ENCODE results near the gene ATP2C2.
A peak's percentile ranks its signal among the peaks of the same experiment; 100 is the strongest.

Gene ATP2C2

DNA sequence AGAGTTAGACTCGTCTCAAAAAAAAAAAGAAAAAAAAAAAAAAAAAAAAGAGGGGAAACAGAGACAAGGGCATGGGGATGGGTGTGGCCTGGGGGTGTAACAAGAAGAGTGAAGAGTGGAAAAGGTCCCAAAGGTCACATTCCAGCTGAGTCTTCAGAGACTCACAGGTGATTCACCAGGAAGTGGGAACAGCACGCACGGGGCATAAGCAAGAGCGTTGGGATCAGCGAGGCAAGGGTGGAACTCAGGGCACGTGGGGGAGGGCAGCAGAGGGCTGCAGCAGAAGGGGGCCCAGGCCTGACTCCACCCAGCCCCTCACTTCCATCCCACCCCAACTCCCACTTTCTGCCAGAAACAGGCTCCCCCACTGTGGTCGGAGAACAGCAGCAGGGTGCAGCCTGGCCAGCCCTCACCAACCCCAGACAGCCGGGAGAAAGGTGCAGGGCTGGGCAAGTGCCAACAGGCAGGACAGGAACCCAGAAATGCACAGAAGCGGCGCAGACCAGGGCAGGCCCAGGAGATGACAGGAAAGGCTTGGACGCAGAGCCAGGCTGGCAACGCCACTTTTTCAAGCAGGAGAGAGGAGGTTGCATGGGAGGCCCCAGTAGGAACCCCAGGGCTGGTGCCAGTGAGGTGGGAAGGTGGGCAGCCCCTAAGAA, 132.9 kb downstream of the ATP2C2 start:
- no peak for DNase-seq

GRCh38 chr16:84502075-84502474, 133.7 kb downstream of the ATP2C2 start:
- no peak for DNase-seq

- no peak for DNase-seq
These were observed 134.2 kb downstream of the ATP2C2 start for GRCh38 chr16:84502581-84502980.

DNA sequence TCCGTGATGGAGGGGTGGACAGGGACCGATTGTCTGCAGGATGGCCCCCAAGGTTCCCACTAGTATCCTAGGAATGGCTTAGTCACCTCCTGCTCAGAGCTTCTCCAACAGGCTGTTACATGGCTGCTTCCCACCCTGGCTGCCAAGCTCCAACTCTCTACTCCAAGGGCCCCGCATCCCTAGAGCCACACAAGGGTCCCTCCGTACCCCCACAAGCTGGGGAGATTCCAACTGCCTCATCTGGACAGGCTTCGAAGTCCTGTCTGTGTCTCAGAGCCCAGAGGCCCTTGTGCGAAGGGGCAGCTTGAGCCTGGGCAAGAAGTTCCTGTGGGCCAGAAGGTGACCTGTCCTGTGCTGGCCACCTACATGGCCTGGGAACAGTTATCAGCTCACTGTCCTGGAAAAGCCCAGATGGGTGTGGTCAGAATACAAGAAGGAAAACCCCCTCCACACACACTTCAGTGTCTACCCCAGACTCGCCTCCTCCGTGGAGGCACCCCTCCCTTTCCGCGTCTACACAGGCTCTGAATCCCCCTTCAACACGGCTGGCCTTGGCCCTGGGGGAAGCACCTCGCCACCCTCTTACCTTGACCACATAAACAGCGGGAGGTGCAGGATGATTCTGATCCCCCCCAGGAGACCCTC, 135.5 kb downstream of the ATP2C2 start:
- DNase-seq: no peak

DNA sequence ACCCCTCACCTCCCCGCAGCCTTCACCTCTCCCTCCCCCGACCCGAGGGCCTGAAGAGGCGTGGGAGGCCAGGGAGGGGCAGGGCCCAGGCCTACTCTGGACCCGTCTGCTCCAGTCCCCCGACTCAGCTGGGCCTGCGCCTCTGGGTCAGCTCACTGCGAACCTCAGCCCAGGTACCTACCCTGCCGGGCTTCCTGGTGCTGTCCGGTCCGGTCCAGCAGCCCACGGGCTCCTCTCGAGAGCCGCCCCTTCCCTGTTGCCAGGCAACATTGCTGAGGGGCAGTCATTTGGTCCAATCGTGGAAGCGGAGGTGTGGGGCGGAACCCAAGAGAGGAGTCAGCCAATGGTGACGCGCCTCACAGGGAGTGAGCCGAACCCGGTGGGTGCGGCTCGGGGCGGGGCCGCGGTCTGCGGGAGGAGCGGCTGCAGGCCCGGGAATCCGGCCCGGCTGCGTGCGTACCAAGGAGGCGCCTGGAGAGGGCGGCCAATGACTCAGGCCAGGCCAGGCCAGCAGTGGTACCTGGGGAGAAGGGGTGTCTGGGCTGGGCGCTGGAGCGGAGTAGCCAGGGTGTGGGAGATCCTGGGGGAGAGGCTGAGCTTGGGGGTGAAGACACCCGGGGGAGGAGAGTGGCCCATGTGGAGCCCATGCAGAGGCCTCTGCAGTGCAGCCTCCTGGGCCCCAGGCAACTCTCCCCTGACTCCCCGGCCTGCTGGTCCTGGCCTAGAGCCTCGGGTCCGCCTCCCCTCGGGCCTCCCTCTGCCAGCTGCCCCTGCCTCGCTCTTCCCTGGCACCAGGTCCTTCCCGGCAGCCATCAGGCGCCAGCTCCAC, 136.3 kb downstream of the ATP2C2 start, which contains the start of gene MEAK7:
TSS of gene MEAK7 (minus strand) at position 240 of the 829 bp plus-strand sequence. CDS start 6,573 bp downstream, outside the sequence.
- no peak for DNase-seq

GRCh38 chr16:84505249-84506187, 137.2 kb downstream of the ATP2C2 start:
- no peak for DNase-seq

DNA sequence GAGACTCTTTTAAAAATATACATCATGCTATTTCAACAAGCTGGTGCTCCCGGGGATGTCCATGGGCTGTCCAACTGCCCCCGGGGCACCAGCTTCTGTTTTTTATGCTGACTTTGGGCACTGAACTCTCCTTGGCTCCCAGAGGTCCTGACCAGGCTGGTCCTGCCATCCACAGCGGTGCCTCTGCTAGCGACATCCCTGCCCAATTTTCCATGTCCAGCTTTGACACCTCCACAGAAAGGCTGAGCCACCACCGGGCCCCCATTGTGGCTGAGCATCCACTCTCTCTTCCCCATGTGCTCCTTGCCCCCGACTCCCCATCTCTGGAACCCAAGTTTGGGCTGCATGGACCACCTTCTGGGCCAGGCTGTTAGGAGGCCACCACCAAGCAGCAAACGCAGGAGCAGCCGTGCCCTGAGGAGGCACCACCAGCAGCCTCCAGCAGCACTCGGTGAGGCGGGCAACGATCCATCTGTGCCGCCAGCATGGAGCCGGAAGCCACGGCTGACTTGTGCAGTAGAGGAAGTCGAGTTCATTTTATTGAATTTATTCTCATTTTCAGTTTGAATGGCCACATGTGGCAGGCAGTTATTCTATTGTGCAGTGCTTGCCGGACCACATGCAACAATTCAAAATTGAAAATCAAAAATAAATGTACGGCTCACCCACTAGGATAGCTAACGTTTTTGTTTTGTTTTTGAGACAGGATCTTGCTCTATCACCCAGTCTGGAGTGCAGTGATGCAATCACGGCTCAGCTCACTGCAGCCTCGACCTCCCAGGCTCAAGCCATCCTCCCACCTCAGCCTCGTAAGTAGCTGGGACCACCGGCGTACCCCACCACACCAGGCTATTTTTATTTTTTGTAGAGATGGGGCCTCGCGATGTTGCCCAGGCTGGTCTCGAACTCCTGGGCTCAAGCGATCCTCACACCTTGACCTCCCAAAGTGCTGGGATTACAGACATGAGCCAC, 139.0 kb downstream of the ATP2C2 start:
- DNase-seq: no peak

- DNase-seq: no peak
These were observed 140.2 kb downstream of the ATP2C2 start for GRCh38 chr16:84508502-84508901.

GRCh38 chr16:84509032-84509950, 141.0 kb downstream of the ATP2C2 start:
- DNase-seq: no peak

GRCh38 chr16:84511180-84511800, 143.0 kb downstream of the ATP2C2 start:
- peak; percentile 66 for DNase-seq

DNA sequence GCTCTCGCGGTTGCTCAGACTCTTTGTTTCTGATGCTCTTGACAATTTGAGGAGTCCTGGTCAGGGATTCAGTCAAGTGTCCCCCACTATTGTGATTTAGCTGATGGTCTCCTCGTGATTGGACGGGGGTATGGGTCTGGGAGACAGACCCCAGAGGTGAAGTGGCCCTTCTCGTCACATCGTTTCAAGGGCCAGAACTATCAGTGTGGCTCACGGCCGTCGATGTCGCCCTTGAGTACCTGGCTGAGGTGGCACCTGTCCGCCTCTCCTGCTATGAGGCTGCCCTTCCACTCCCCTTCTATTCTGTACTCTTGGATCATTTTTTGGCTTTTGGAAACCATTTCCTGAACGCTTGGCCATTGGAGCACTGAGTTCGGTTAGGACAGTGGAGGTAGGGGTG, 143.5 kb downstream of the ATP2C2 start:
- DNase-seq: no peak

- no peak for DNase-seq
These were observed 144.8 kb downstream of the ATP2C2 start for GRCh38 chr16:84513123-84513522.

DNA sequence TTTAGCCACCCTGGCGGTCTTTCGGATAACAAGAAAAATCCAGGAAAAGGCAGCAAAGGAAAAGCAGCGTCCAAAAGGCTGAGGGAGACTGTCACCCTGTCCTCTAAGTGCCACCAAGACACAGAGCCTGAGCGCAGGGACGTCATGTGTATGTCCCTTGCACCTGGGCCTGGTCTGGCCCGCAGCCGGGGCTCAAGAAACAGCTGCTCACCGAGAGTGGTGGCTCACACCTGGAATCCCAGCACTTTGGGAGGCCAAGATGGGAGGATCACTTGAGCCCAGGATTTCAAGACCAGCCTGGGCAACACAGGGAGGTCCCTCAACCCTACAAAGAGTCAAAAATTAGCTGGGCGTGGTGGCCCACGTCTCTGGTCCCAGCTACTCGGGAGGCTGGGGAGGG, 145.3 kb downstream of the ATP2C2 start:
- DNase-seq: no peak
